GM19395 (cell line): ENCODE results near the gene CDIP1.

Experiments used
- ATAC-seq: cut with Tn5 transposase; IDR thresholded peaks from one replicate; pipeline ENCODE4 v1.9.1; 2021; ENCODE audit warnings: mild to moderate bottlenecking, moderate library complexity; ENCODE audit not compliant: unreplicated experiment

CDIP1 gene

GRCh38 chr16:4515611-4516233 lies 22.9 kb downstream of the CDIP1 start:
- ATAC-seq = no peak

GRCh38 chr16:4514606-4515005 lies 24.0 kb downstream of the CDIP1 start:
- no peak for ATAC-seq

GRCh38 chr16:4513881-4514280 lies 24.7 kb downstream of the CDIP1 start:
- no peak for ATAC-seq

GRCh38 chr16:4513086-4513860 lies 25.3 kb downstream of the CDIP1 start:
- ATAC-seq = no peak

GRCh38 chr16:4512473-4512872 lies 26.1 kb downstream of the CDIP1 start:
- no peak for ATAC-seq

- ATAC-seq = no peak
These were observed 27.0 kb downstream of the CDIP1 start for GRCh38 chr16:4511441-4512082.

GRCh38 chr16:4510747-4511426 lies 27.7 kb downstream of the CDIP1 start:
- ATAC-seq = no peak

GRCh38 chr16:4510131-4510530 lies 28.4 kb downstream of the CDIP1 start:
- ATAC-seq = no peak

GRCh38 chr16:4509420-4509819 lies 29.2 kb downstream of the CDIP1 start:
- ATAC-seq = no peak

GRCh38 chr16:4508806-4509205 lies 29.8 kb downstream of the CDIP1 start:
- no peak for ATAC-seq

- ATAC-seq = no peak
These were observed 30.8 kb downstream of the CDIP1 start for GRCh38 chr16:4507588-4508345.

GRCh38 chr16:4506450-4506849 lies 32.1 kb downstream of the CDIP1 start:
- no peak for ATAC-seq

- peak; percentile 75 for ATAC-seq
These were observed 33.0 kb downstream of the CDIP1 start for GRCh38 chr16:4505356-4506147.

- ATAC-seq = no peak
These were observed 37.5 kb downstream of the CDIP1 start for GRCh38 chr16:4501071-4501478.

- ATAC-seq = no peak
These were observed 38.3 kb downstream of the CDIP1 start for GRCh38 chr16:4500272-4500671.

- ATAC-seq = no peak
These were observed 39.4 kb downstream of the CDIP1 start for GRCh38 chr16:4499196-4499555.

- no peak for ATAC-seq
These were observed 39.9 kb downstream of the CDIP1 start for GRCh38 chr16:4498546-4499195.

- no peak for ATAC-seq
These were observed 42.3 kb downstream of the CDIP1 start for GRCh38 chr16:4496305-4496704.

- no peak for ATAC-seq
These were observed 42.8 kb downstream of the CDIP1 start for GRCh38 chr16:4495766-4496165.
